Measurements from ENCODE around the gene RASSF1. TPM values are rescaled to one million over a fixed set of nuclear protein-coding genes. Genes with fewer than 3 reads are reported as not detected.

The RASSF1 gene
- total RNA-seq, 1 experiment from 2014 or later = 17.4 TPM

- DNase-seq (ENCODE audit: low read depth, low spot score) = no peak
- no peak overlapping the region for H3K27ac ChIP-seq (ENCODE audit: low read length)
- H3K9me3 ChIP-seq (ENCODE audit: control insufficient read depth, insufficient read depth, low read depth, low read length) = no peaks in the 10 kb centered on the region
- no peaks in the 10 kb centered on the region for H3K27me3 ChIP-seq (ENCODE audit: control insufficient read depth, insufficient read depth, low read length)
- no peak for ATAC-seq
- TF ChIP-seq POLR2AphosphoS5 (IDR thresholded peaks at IDR 0.05; ENCODE audit: low read depth, low read length) (no peak), SIN3A (IDR thresholded peaks at IDR 0.05; ENCODE audit: borderline replicate concordance, insufficient read depth, low read depth, low read length) (no peak), REST (IDR thresholded peaks at IDR 0.05; ENCODE audit: insufficient read depth in 1 of 2, low read depth in 2 of 2, low read length in 1 of 2) (no peak), TCF7L2 (IDR thresholded peaks at IDR 0.05; ENCODE audit: low read depth, low read length) (no peak)
- TF ChIP-seq, protein P1, sequence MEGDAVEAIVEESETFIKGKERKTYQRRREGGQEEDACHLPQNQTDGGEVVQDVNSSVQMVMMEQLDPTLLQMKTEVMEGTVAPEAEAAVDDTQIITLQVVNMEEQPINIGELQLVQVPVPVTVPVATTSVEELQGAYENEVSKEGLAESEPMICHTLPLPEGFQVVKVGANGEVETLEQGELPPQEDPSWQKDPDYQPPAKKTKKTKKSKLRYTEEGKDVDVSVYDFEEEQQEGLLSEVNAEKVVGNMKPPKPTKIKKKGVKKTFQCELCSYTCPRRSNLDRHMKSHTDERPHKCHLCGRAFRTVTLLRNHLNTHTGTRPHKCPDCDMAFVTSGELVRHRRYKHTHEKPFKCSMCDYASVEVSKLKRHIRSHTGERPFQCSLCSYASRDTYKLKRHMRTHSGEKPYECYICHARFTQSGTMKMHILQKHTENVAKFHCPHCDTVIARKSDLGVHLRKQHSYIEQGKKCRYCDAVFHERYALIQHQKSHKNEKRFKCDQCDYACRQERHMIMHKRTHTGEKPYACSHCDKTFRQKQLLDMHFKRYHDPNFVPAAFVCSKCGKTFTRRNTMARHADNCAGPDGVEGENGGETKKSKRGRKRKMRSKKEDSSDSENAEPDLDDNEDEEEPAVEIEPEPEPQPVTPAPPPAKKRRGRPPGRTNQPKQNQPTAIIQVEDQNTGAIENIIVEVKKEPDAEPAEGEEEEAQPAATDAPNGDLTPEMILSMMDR (IDR thresholded peaks at IDR 0.05) = no peak
- in situ Hi-C loops (cut with HindIII; ENCODE audit: low pct_unique_long_range_greater_than_20kb, low sequenced_read_pairs) (no loop called here), intact Hi-C loops (cut with micrococcal nuclease; ENCODE audit: unreplicated experiment) (no loop called here)
- ChIA-PET POLR2A (no interaction called here), CTCF (no interaction called here)
- BruUV-seq (replicated peaks) = no TSS peak
- no peaks in the 10 kb centered on the region for H3K36me3 ChIP-seq (ENCODE audit: control insufficient read depth, insufficient read depth, low read length)
- H3K4me1 ChIP-seq (ENCODE audit: control insufficient read depth, insufficient read depth, low read length) = peaks cover 9% of the 10 kb centered on the region
- H3K4me3 ChIP-seq (ENCODE audit: low read depth in 2 of 2, low read length in 2 of 2) = no peak overlapping the region
These were observed 51.5 kb downstream of the RASSF1 start for GRCh38 chr3:50289130-50289529.

DNA sequence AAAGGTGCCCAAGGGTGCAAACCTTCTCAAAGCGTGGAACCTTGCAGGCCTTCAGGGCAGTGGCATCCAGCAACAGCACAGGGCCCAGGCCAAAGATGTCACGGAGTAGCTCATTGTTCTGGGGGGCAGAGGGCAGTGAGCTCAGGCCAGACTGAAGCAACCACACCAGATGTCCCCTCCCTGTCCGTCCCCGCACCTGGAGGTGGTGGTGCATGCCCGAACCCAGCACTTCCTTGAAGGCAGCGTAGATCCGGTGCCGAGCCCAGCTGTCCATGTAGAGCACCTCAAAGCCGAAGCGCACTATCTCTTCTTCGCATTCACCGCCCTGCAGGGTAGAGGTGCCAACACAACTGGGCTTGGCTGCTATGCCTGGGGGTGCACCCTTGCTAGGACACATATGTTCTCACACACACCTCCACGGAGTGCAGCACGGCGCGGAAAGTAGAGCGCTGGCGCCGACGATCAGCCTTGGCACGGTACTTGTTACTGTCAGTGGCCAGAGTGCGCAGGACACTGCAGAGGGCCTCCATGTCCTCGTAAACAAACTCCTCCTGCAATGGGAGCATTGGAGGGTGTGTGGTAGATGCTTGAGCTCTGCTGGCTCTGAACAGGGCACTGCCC, 52.1 kb downstream of the RASSF1 start:
- BruUV-seq (replicated peaks) = no TSS peak
- TF ChIP-seq SIN3A (IDR thresholded peaks at IDR 0.05; ENCODE audit: borderline replicate concordance, insufficient read depth, low read depth, low read length) (no peak), TCF7L2 (IDR thresholded peaks at IDR 0.05; ENCODE audit: low read depth, low read length) (no peak), REST (IDR thresholded peaks at IDR 0.05; ENCODE audit: insufficient read depth in 1 of 2, low read depth in 2 of 2, low read length in 1 of 2) (no peak), POLR2AphosphoS5 (IDR thresholded peaks at IDR 0.05; ENCODE audit: low read depth, low read length) (no peak)
- TF ChIP-seq, protein P1 (IDR thresholded peaks at IDR 0.05) = no peak
- Histone ChIP-seq H3K4me1 (ENCODE audit: control insufficient read depth, insufficient read depth, low read length) (peaks cover 9% of the 10 kb centered on the region), H3K9me3 (ENCODE audit: control insufficient read depth, insufficient read depth, low read depth, low read length) (no peaks in the 10 kb centered on the region), H3K27ac (ENCODE audit: low read length) (no peak overlapping the region), H3K36me3 (ENCODE audit: control insufficient read depth, insufficient read depth, low read length) (no peaks in the 10 kb centered on the region), H3K27me3 (ENCODE audit: control insufficient read depth, insufficient read depth, low read length) (no peaks in the 10 kb centered on the region), H3K4me3 (ENCODE audit: low read depth in 2 of 2, low read length in 2 of 2) (no peak overlapping the region)
- no peak for DNase-seq (ENCODE audit: low read depth, low spot score)
- no peak for ATAC-seq
- ChIA-PET CTCF (no interaction called here), POLR2A (no interaction called here)
- intact Hi-C loops (cut with micrococcal nuclease; ENCODE audit: unreplicated experiment) = no loop called here
- in situ Hi-C loops (cut with HindIII; ENCODE audit: low pct_unique_long_range_greater_than_20kb, low sequenced_read_pairs) = no loop called here

Data from Panc1 (cell line).